Neutrophil (primary cell): ENCODE results near the gene SLC9A3.

Experiments used
- H3K27ac ChIP-seq: fragments of 200-600 bp; sonication (generic); 2 replicates; pipeline ENCODE4 v1.5.1; 2016; ENCODE audit warnings: mild to moderate bottlenecking, moderate library complexity
- H3K27me3 ChIP-seq: fragments of 200-600 bp; sonication (generic); 2 replicates; pipeline ENCODE4 v1.6.0; 2016; ENCODE audit warnings: mild to moderate bottlenecking
- H3K36me3 ChIP-seq: fragments of 200-600 bp; sonication (generic); 2 replicates; pipeline ENCODE4 v1.5.1; 2017
- H3K4me1 ChIP-seq, 2 experiments: fragments of 200-600 bp in 1 of 2; sonication (generic) in 1 of 2; 1 replicate in 1 of 2; 2 replicates in 1 of 2; pipeline versions ENCODE4 v1.5.1 to v1.6.1; 2013 to 2016; ENCODE audit warnings: low read depth in 1 of 2, low read length in 1 of 2, mild to moderate bottlenecking in 1 of 2, moderate library complexity in 1 of 2; ENCODE audit not compliant: control insufficient read depth in 1 of 2, insufficient read depth in 1 of 2
- H3K4me3 ChIP-seq, 2 experiments: fragments of 200-600 bp in 1 of 2; sonication (generic) in 1 of 2; 1 replicate in 1 of 2; 2 replicates in 1 of 2; pipeline ENCODE4 v1.5.1; 2013 to 2016; ENCODE audit warnings: low read depth in 1 of 2, low read length in 1 of 2, mild to moderate bottlenecking in 1 of 2, moderate library complexity in 1 of 2
- H3K9me3 ChIP-seq: fragments of 200-600 bp; sonication (generic); 2 replicates; pipeline ENCODE4 v1.5.1; 2016
- CTCF ChIP-seq: fragments of 200-600 bp; sonication (generic); IDR thresholded peaks from 2 replicates; pipeline ENCODE4 v1.5.1; 2016; ENCODE audit warnings: antibody characterized with exemption

Gene SLC9A3

GRCh38 chr5:568061-568781, 44.0 kb upstream of the SLC9A3 start:
- no peak overlapping the region for H3K27ac ChIP-seq
- no peaks in the 10 kb centered on the region for H3K36me3 ChIP-seq
- H3K9me3 ChIP-seq = no peaks in the 10 kb centered on the region
- no peaks in the 10 kb centered on the region for H3K4me1 ChIP-seq
- H3K4me3 ChIP-seq = no peak overlapping the region
- peaks cover 58% of the 10 kb centered on the region for H3K27me3 ChIP-seq
- no peak for TF ChIP-seq CTCF

GRCh38 chr5:567664-568060, 43.4 kb upstream of the SLC9A3 start:
- Histone ChIP-seq H3K9me3 (no peaks in the 10 kb centered on the region), H3K36me3 (no peaks in the 10 kb centered on the region), H3K4me1 (no peaks in the 10 kb centered on the region), H3K27me3 (peaks cover 58% of the 10 kb centered on the region), H3K4me3 (no peak overlapping the region), H3K27ac (no peak overlapping the region)
- no peak for TF ChIP-seq CTCF

- no peak overlapping the region for H3K4me3 ChIP-seq
- H3K36me3 ChIP-seq = no peaks in the 10 kb centered on the region
- no peaks in the 10 kb centered on the region for H3K9me3 ChIP-seq
- no peak overlapping the region for H3K27ac ChIP-seq
- no peak for TF ChIP-seq CTCF
- H3K4me1 ChIP-seq = no peaks in the 10 kb centered on the region
- peaks cover 55% of the 10 kb centered on the region for H3K27me3 ChIP-seq
Measured at GRCh38 chr5:566636-567309, 42.5 kb upstream of the SLC9A3 start.

- no peak overlapping the region for H3K27ac ChIP-seq
- no peaks in the 10 kb centered on the region for H3K9me3 ChIP-seq
- TF ChIP-seq CTCF = no peak
- peaks cover 58% of the 10 kb centered on the region for H3K27me3 ChIP-seq
- no peak overlapping the region for H3K4me3 ChIP-seq
- no peaks in the 10 kb centered on the region for H3K36me3 ChIP-seq
- no peaks in the 10 kb centered on the region for H3K4me1 ChIP-seq
Measured at GRCh38 chr5:565782-566440, 41.7 kb upstream of the SLC9A3 start.

DNA sequence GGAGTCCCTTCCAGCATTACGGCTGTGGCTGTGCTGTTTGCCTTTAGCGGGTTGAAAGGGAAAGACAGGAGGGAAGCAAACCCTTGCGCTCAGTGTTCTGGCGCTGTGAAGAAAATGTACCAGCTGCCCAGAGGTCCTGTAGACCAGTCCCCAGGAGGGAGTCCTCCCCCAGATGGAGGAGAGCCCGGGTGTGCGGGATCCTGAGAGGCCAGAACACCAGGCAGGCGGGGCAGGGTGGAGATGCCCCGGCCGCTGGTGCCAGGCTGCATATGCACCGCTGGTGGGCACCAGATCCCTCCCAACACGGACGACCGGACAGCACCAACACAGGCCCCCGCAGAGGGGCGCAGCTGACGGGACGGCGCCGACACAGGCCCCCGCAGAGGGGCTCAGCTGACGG, 37.2 kb upstream of the SLC9A3 start:
- no peak overlapping the region for H3K27ac ChIP-seq
- no peak overlapping the region for H3K4me3 ChIP-seq
- H3K4me1 ChIP-seq = no peaks in the 10 kb centered on the region
- H3K27me3 ChIP-seq = peaks cover 48% of the 10 kb centered on the region
- no peak for TF ChIP-seq CTCF
- no peaks in the 10 kb centered on the region for H3K9me3 ChIP-seq
- no peaks in the 10 kb centered on the region for H3K36me3 ChIP-seq
